Measurements from ENCODE around the gene MT1E. TPM values are rescaled to one million over a fixed set of nuclear protein-coding genes. Genes with fewer than 3 reads are reported as not detected.

MT1E gene
- total RNA-seq, 1 experiment from 2014 or later = 25.9 TPM

DNA sequence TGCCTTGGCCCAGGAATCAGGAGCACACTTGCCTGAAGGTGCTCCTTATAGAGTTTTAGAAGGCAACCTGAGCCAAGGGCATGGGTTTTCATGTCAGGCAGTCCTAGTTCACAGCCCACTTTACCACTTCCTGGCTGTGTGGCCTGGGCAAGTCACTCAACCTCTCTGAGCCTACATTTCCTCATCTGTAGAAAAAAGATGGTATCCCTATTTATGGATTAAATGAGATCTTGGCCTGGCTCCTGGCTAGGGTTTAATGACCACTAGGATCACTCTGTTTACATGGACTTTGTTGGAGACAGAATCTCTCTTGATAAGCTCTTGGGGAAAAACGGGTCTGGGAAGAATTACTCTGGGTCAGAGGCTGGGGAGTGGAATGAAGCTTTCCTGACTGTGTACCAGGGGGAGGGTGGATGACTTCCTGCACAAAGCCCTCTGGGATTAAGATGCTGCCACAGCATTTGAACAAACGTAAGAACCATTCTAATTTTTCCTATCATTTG is 14.9 kb upstream of the MT1E start:
- no peak overlapping the region for H3K27ac ChIP-seq (ENCODE audit: insufficient read length, low read depth, low read length)
- H2AFZ ChIP-seq (ENCODE audit: low read length) = no peak overlapping the region
- H3K27ac Mint-ChIP-seq = no peak overlapping the region
- no peak overlapping the region for H2AK5ac ChIP-seq (ENCODE audit: insufficient read length, low read length)
- no peak overlapping the region for H3K9ac ChIP-seq (ENCODE audit: extremely low read depth, insufficient read length, low read length)
- H4K20me1 ChIP-seq (ENCODE audit: control insufficient read depth, insufficient read depth, insufficient read length) = no peaks in the 10 kb centered on the region
- no peak overlapping the region for H2BK15ac ChIP-seq (ENCODE audit: low read depth, low read length)
- peaks cover 77% of the 10 kb centered on the region for H3K27me3 Mint-ChIP-seq (ENCODE audit: low read depth)
- no peak overlapping the region for H3T11ph ChIP-seq (ENCODE audit: low read length)
- no peak overlapping the region for H3K18ac ChIP-seq (ENCODE audit: insufficient read length, low read depth, low read length)
- TF ChIP-seq, protein P1, sequence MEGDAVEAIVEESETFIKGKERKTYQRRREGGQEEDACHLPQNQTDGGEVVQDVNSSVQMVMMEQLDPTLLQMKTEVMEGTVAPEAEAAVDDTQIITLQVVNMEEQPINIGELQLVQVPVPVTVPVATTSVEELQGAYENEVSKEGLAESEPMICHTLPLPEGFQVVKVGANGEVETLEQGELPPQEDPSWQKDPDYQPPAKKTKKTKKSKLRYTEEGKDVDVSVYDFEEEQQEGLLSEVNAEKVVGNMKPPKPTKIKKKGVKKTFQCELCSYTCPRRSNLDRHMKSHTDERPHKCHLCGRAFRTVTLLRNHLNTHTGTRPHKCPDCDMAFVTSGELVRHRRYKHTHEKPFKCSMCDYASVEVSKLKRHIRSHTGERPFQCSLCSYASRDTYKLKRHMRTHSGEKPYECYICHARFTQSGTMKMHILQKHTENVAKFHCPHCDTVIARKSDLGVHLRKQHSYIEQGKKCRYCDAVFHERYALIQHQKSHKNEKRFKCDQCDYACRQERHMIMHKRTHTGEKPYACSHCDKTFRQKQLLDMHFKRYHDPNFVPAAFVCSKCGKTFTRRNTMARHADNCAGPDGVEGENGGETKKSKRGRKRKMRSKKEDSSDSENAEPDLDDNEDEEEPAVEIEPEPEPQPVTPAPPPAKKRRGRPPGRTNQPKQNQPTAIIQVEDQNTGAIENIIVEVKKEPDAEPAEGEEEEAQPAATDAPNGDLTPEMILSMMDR (conservative IDR thresholded peaks at IDR 0.05) = no peak
- H3K9me3 ChIP-seq (ENCODE audit: control insufficient read depth, low read depth, low read length) = no peaks in the 10 kb centered on the region
- no CpG with 5 or more reads among the region's 2 CpGs for WGBS (ENCODE audit: extremely low coverage, insufficient read length, low lambda C conversion rate)
- H3K4me1 Mint-ChIP-seq = peaks cover 29 to 40% of the 10 kb centered on the region in 2 experiments
- H3K27me3 ChIP-seq (ENCODE audit: insufficient read depth, low read length) = peaks cover 21% of the 10 kb centered on the region; the same call in 1 of the 2 replicates
- H2BK20ac ChIP-seq (ENCODE audit: low read depth, low read length, poor library complexity, severe bottlenecking) = no peak overlapping the region
- no peak overlapping the region for H2BK5ac ChIP-seq (ENCODE audit: insufficient read length, low read length)
- H3K56ac ChIP-seq (ENCODE audit: insufficient read length, low read depth, low read length) = no peak overlapping the region
- H3K4me2 ChIP-seq (ENCODE audit: insufficient read depth, insufficient read length, low read length) = no peak overlapping the region
- H4K8ac ChIP-seq (replicated peaks; ENCODE audit: insufficient read length, low read depth, low read length) = no peak overlapping the region
- no peak for DNase-seq
- no peak overlapping the region for H4K5ac ChIP-seq (ENCODE audit: insufficient read length, low read depth, low read length)
- no peak overlapping the region for H4K91ac ChIP-seq (ENCODE audit: insufficient read length, low read depth, low read length)
- H3K4me3 Mint-ChIP-seq = no peak overlapping the region
- no peaks in the 10 kb centered on the region for H3K79me2 ChIP-seq (ENCODE audit: insufficient read depth, low read length)
- peaks cover 8% of the 10 kb centered on the region for H3K23me2 ChIP-seq (ENCODE audit: insufficient read length, low read depth, low read length, poor library complexity, severe bottlenecking)
- H3K23ac ChIP-seq (ENCODE audit: insufficient read length, low read depth, low read length) = no peak overlapping the region
- H2BK120ac ChIP-seq (ENCODE audit: low read depth, low read length, poor library complexity, severe bottlenecking) = no peak overlapping the region
- no peaks in the 10 kb centered on the region for H3K9me3 Mint-ChIP-seq
- H3K4me1 ChIP-seq (ENCODE audit: insufficient read depth, low read length) = peaks cover 6% of the 10 kb centered on the region; the same call in 1 of the 2 replicates
- no peaks in the 10 kb centered on the region for H3K79me1 ChIP-seq (ENCODE audit: insufficient read depth, low read depth, low read length, poor library complexity, severe bottlenecking)
- no peak overlapping the region for H3K4ac ChIP-seq (ENCODE audit: low read depth, low read length)
- no peak overlapping the region for H2BK12ac ChIP-seq (ENCODE audit: insufficient read length, low read depth, low read length)
- no peak overlapping the region for H3K14ac ChIP-seq (ENCODE audit: insufficient read depth, low read length)
- no peaks in the 10 kb centered on the region for H3K36me3 Mint-ChIP-seq (ENCODE audit: insufficient read depth in 1 of 3, low read depth in 3 of 3)

All from H9 (cell line).